HG03520 (cell line): ENCODE data around the gene CHRNA1.

ENCODE experiments used
- ATAC-seq: cut with Tn5 transposase; IDR thresholded peaks from one replicate; pipeline ENCODE4 v1.9.1; 2021; ENCODE audit warnings: mild to moderate bottlenecking, moderate library complexity; ENCODE audit not compliant: unreplicated experiment

Gene CHRNA1

GRCh38 chr2:174784316-174784715 is 20.0 kb upstream of the CHRNA1 start:
- no peak for ATAC-seq

- no peak for ATAC-seq
Observed at GRCh38 chr2:174781996-174782395, 17.7 kb upstream of the CHRNA1 start.

GRCh38 chr2:174781298-174781697 is 17.0 kb upstream of the CHRNA1 start:
- no peak for ATAC-seq

GRCh38 chr2:174780856-174781255 is 16.6 kb upstream of the CHRNA1 start:
- no peak for ATAC-seq

GRCh38 chr2:174780191-174780840 is 16.0 kb upstream of the CHRNA1 start:
- no peak for ATAC-seq

GRCh38 chr2:174779361-174779928 is 15.2 kb upstream of the CHRNA1 start:
- ATAC-seq: no peak

GRCh38 chr2:174778085-174778981 is 14.1 kb upstream of the CHRNA1 start:
- peak; percentile 54 for ATAC-seq

- no peak for ATAC-seq
Observed at GRCh38 chr2:174777347-174778084, 13.2 kb upstream of the CHRNA1 start.

GRCh38 chr2:174776675-174777074 is 12.4 kb upstream of the CHRNA1 start:
- ATAC-seq: no peak

- ATAC-seq: no peak
Observed at GRCh38 chr2:174776223-174776622, 12.0 kb upstream of the CHRNA1 start.

- no peak for ATAC-seq
Observed at GRCh38 chr2:174775571-174775980, 11.3 kb upstream of the CHRNA1 start.

- ATAC-seq: no peak
Observed at GRCh38 chr2:174774886-174775285, 10.6 kb upstream of the CHRNA1 start.

GRCh38 chr2:174773215-174773614 is 8.9 kb upstream of the CHRNA1 start:
- ATAC-seq: no peak

- ATAC-seq: no peak
Observed at GRCh38 chr2:174772472-174772801, 8.2 kb upstream of the CHRNA1 start.

GRCh38 chr2:174771631-174772471 is 7.6 kb upstream of the CHRNA1 start:
- peak; percentile 76 for ATAC-seq

- peak; percentile 9 for ATAC-seq
Observed at GRCh38 chr2:174771136-174771535, 6.9 kb upstream of the CHRNA1 start.

- no peak for ATAC-seq
Observed at GRCh38 chr2:174768557-174768956, 4.3 kb upstream of the CHRNA1 start.

GRCh38 chr2:174766271-174766670 is 2.0 kb upstream of the CHRNA1 start:
- no peak for ATAC-seq

GRCh38 chr2:174765576-174765975 is 1.3 kb upstream of the CHRNA1 start:
- ATAC-seq: no peak

GRCh38 chr2:174763780-174764179 is 492 bp downstream of the CHRNA1 start:
- ATAC-seq: no peak
